ENCODE data around the gene EWSR1.
"Not testable (repeated sequence)": the region's sequence is repeated elsewhere in the genome, so short reads cannot be mapped to it uniquely, and the experiment has no call there.

EWSR1 gene

GRCh38 chr22:29267858-29268510 lies at the start of gene EWSR1, which contains the start of gene RHBDD3:
Gene EWSR1 (plus strand): TSS chr22:29268268. CDS start chr22:29268337, 69 bp downstream.
Gene RHBDD3 (minus strand): TSS chr22:29267981. CDS start chr22:29265626, 2,355 bp downstream.
- peak; percentile 95 for DNase-seq (ENCODE audit: low read depth)

GRCh38 chr22:29218758-29219408 lies 49.2 kb upstream of the EWSR1 start:
- no peak for DNase-seq (ENCODE audit: low read depth)

GRCh38 chr22:29219409-29219782 lies 48.7 kb upstream of the EWSR1 start:
- not testable (repeated sequence) for DNase-seq (ENCODE audit: low read depth)

- DNase-seq (ENCODE audit: low read depth): no peak
Measured at GRCh38 chr22:29219881-29220670, 48.0 kb upstream of the EWSR1 start.

- DNase-seq (ENCODE audit: low read depth): no peak
Measured at GRCh38 chr22:29224121-29224858, 43.8 kb upstream of the EWSR1 start.

- DNase-seq (ENCODE audit: low read depth): no peak
Measured at GRCh38 chr22:29224859-29225410, 43.1 kb upstream of the EWSR1 start.

GRCh38 chr22:29225422-29226090 lies 42.5 kb upstream of the EWSR1 start:
- DNase-seq (ENCODE audit: low read depth): no peak

- DNase-seq (ENCODE audit: low read depth): no peak
Measured at GRCh38 chr22:29226351-29226981, 41.6 kb upstream of the EWSR1 start.

GRCh38 chr22:29230972-29231875 lies 36.8 kb upstream of the EWSR1 start:
- DNase-seq (ENCODE audit: low read depth): no peak

GRCh38 chr22:29231971-29232959 lies 35.8 kb upstream of the EWSR1 start:
- no peak for DNase-seq (ENCODE audit: low read depth)

GRCh38 chr22:29233277-29233877 lies 34.7 kb upstream of the EWSR1 start:
- no peak for DNase-seq (ENCODE audit: low read depth)

- not testable (repeated sequence) for DNase-seq (ENCODE audit: low read depth)
Measured at GRCh38 chr22:29240481-29240880, 27.6 kb upstream of the EWSR1 start.

- DNase-seq (ENCODE audit: low read depth): no peak
Measured at GRCh38 chr22:29243874-29244446, 24.1 kb upstream of the EWSR1 start.

- DNase-seq (ENCODE audit: low read depth): no peak
Measured at GRCh38 chr22:29244785-29245625, 23.1 kb upstream of the EWSR1 start.

- DNase-seq (ENCODE audit: low read depth): peak; percentile 47
Measured at GRCh38 chr22:29245626-29246385, 22.3 kb upstream of the EWSR1 start.

GRCh38 chr22:29247891-29248290 lies 20.2 kb upstream of the EWSR1 start:
- not testable (repeated sequence) for DNase-seq (ENCODE audit: low read depth)
